Left renal cortex interstitium (tissue), 4 donors: ENCODE results near the gene RERE. TPM values are rescaled to one million over a fixed set of nuclear protein-coding genes. Genes with fewer than 3 reads are reported as not detected.
A peak's percentile ranks its signal among the peaks of the same experiment; 100 is the strongest.
"Not testable (repeated sequence)": the region's sequence is repeated elsewhere in the genome, so short reads cannot be mapped to it uniquely, and the experiment has no call there.

Experiments used
- DNase-seq, 4 donors: peaks; one replicate each; pipeline ENCODE4 v3.0.0-alpha.2; 2013; ENCODE audit warnings: low read depth in 4 of 4, low spot score in 2 of 4, missing footprints in 1 of 4
- polyA plus RNA-seq, 4 donors: library from polyadenylated mRNA; unstranded; fragments of 120-200 nt; gene quantifications; one replicate each; pipeline ENCODE4 v1.2.1, GENCODE V29; 2013; ENCODE audit not compliant: insufficient read length in 4 of 4

Gene RERE
- polyA plus RNA-seq, 4 donors = 118 to 175 (median 139) TPM

- DNase-seq = not testable (repeated sequence)
Measured at GRCh38 chr1:8593292-8593691, 224.1 kb downstream of the RERE start.

GRCh38 chr1:8591569-8591968 lies 225.9 kb downstream of the RERE start:
- no peak for DNase-seq

GRCh38 chr1:8590721-8591351 lies 226.6 kb downstream of the RERE start:
- no peak for DNase-seq

GRCh38 chr1:8589571-8589970 lies 227.9 kb downstream of the RERE start:
- DNase-seq = no peak

- DNase-seq = no peak
Measured at GRCh38 chr1:8587784-8588183, 229.7 kb downstream of the RERE start.

- DNase-seq = no peak
Measured at GRCh38 chr1:8586438-8586837, 231.0 kb downstream of the RERE start.

- no peak for DNase-seq
Measured at GRCh38 chr1:8584316-8584715, 233.1 kb downstream of the RERE start.

- no peak for DNase-seq
Measured at GRCh38 chr1:8583031-8583430, 234.4 kb downstream of the RERE start.

- no peak for DNase-seq
Measured at GRCh38 chr1:8580566-8580965, 236.9 kb downstream of the RERE start.

- no peak for DNase-seq
Measured at GRCh38 chr1:8578936-8579335, 238.5 kb downstream of the RERE start.

GRCh38 chr1:8578132-8578877 lies 239.1 kb downstream of the RERE start:
- no peak for DNase-seq

- DNase-seq = no peak
Measured at GRCh38 chr1:8574985-8575384, 242.5 kb downstream of the RERE start.

- DNase-seq = no peak
Measured at GRCh38 chr1:8572106-8572505, 245.3 kb downstream of the RERE start.

GRCh38 chr1:8571200-8571984 lies 246.0 kb downstream of the RERE start:
- peak in 1 of 4 donors; percentile 17 for DNase-seq

- no peak for DNase-seq
Measured at GRCh38 chr1:8570465-8570864, 247.0 kb downstream of the RERE start.

- no peak for DNase-seq
Measured at GRCh38 chr1:8569242-8569641, 248.2 kb downstream of the RERE start.

GRCh38 chr1:8568837-8569236 lies 248.6 kb downstream of the RERE start:
- DNase-seq = no peak

GRCh38 chr1:8567146-8567545 lies 250.3 kb downstream of the RERE start:
- no peak for DNase-seq

GRCh38 chr1:8565802-8566201 lies 251.6 kb downstream of the RERE start:
- DNase-seq = no peak

GRCh38 chr1:8563944-8564537 lies 253.4 kb downstream of the RERE start:
- DNase-seq = no peak
